OCI-LY1 (cell line): ENCODE data around the gene TMPRSS5.

Experiments used
- CTCF ChIP-seq: fragments of 200-600 bp; sonication (generic), shearing (Covaris generic); IDR thresholded peaks from 2 replicates; pipeline ENCODE4 v1.5.1; 2017; ENCODE audit warnings: mild to moderate bottlenecking, antibody characterized with exemption, low read length, moderate library complexity, mixed read lengths
- EZH2 ChIP-seq: fragments of 200-600 bp; sonication (generic), shearing (Covaris generic); IDR thresholded peaks from 2 replicates; pipeline ENCODE4 v1.8.0; 2017; ENCODE audit warnings: borderline replicate concordance, mixed run types, mild to moderate bottlenecking, antibody characterized with exemption, low read length, moderate library complexity, mixed read lengths

DNA sequence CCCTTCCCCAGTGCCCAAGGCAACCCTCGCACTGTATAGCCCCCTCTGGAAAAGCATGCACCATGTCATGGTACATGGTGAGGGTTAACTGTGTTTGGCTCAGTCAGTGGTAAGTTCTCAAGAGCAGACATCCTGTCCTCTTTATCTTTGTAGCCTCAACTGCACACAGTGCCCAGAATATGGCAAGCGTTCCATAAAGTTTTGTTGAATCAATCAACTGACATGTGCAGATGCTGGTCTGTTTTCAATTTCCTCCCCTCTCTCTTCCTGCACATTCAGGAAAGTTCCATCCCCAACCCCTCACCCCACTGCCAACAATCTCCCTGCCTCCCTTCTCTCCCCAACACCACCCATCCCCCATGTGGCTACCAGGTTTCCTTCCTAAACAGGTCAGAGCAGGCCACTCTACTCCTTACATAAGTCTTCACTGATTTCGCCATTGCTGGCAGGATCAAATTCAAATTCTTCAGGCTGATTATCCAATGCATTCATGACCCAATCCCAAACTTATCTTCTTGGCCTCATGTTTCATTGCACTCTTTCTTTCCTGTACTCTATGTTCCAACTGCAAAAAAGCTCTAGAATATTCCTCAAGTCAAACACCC lies 15.5 kb upstream of the TMPRSS5 start:
- TF ChIP-seq CTCF (no peak), EZH2 (no peak)
